NCI-H748 (cell line): ENCODE results near the gene SPDYE2B.
"Not testable (repeated sequence)": the region's sequence is repeated elsewhere in the genome, so short reads cannot be mapped to it uniquely, and the experiment has no call there.

Source experiments
- DNase-seq: peaks from one replicate; lab custom pipeline; 2025; ENCODE audit not compliant: unreplicated experiment; lab: John Stamatoyannopoulos, UW

The SPDYE2B gene

DNA sequence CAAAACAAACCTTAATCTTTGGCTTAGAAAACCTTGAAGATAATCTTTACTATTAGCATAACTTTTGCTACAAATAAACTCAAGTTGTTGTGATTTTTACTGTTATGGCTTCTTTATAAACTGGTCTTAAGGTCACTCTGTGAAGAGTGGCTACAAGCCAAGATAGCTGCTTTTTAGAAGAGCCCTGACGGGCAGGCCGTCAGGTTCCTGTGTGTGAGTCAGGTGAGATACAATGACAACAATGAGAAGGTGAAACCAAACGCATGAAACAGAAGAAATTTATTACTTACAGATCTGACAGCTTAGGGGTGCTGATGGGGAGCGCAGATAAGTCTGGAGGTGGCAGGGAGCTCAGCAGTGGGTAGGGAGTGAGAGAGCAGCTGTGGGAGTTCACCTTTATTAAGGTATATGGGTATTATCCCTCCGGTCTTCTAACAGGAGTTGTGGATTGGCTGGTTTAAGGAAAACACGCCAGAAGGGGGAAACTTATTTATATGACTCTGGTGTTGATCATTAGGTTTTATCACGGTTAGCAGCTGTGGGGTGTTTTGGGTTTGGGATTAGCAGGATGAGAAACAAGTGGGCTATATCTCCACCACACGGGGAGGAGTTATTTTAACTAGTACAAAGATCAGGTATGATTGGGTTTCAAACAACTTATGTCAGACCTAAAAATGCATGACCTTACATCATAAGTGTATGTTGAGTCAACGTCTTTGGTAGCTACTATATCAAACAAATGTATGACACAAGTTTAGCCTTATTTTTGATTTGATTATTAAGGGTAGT, 49.0 kb downstream of the SPDYE2B start:
- not testable (repeated sequence) for DNase-seq
